ENCODE data around the gene TMEM234.

TMEM234 gene

DNA sequence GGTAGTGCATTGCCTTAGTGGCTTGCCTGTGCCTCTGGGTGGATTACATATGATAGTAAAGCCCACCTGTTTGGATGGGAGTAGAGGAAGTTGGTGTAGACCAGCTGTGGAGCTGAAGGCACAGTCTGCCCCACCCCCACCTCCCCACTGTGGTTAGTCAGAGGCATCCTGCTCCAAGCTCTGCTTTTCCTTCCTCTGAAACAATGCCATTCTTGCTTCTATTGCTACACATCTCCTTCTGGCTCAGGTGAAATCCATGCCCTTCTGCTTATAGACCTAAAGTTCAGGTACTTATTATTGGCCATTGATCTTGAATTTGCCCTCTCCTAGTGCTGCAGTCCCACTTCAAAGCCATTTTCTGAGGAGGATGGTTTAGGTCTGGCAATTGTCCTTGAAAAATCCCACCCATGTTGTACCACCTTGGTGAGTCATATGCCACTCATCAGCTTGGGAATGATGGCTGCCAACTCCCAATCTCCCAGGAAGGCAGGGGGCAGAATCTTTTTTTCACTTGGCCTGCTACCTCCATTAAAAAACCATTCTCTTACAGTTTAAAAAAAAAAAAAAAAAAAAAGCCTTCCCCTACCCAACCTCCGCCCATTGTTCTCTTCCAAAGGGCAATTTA, 49.4 kb downstream of the TMEM234 start:
- DNase-seq (ENCODE audit: low spot score), result no peak

DNA sequence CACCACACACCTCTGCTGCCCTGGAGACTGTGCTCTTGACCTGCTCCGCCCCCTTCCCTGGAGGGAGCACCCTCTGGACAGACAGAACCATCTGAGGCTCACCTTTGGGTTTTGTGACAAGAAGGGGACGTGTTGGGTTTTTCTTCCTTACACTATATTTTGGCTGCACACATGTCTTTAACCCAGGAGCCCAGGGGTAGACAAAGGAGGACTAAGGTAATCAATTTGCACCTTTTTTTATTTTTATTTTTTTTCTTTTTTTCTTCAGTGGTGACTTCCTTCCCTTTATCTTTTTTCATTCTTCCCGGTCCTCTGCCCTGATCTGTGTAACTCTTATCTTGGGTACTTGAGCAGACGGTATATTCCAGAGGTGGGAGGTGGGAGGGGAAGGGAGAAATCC, 51.2 kb downstream of the TMEM234 start:
- DNase-seq (ENCODE audit: low spot score), result no peak

Measured in hematopoietic multipotent progenitor cell treated with erythropoietin and hydrocortisone succinate and interleukin-3 and kit ligand, for 17 days (in vitro differentiated cells).